Globus pallidus (tissue), 1 donor: ENCODE data around the gene DPH1.

Experiments
- DNase-seq: peaks from one replicate; pipeline ENCODE4 v3.0.0-alpha.2; 2015; ENCODE audit warnings: low spot score

The DPH1 gene

DNA sequence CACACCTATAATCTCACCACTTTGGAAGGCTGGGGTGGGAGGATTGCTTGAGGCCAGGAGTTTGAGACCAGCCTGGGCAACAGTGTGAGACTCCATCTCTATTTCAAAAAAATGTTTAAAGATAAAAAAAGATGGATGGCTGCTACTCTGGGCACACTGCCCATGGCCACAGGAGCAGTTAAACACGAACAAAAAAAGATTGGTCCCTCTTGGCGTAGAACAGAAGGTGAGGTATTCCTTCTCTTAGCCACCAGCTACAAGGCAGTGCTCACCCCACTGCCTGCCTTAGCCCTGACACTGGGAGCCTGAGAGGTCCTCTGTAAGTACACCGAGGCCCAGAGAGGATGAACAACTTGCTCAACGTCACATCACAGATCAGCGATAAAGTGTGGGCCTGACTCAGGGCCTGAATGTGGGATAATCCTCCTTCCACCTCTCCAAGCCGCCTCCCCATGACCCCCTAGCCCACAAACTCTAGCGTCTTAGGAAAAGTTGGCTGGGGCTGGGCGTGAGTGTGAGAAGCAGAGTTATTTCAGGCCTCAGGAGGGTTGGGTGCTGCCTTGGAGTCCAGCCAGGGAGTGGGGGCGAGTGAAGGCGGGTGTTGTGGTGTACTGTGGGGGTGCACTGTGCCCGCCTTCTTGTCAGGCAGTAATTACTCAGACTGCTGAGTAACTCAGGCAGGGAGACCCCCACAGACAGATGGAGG is 2.3 kb upstream of the DPH1 start:
- no peak for DNase-seq

DNA sequence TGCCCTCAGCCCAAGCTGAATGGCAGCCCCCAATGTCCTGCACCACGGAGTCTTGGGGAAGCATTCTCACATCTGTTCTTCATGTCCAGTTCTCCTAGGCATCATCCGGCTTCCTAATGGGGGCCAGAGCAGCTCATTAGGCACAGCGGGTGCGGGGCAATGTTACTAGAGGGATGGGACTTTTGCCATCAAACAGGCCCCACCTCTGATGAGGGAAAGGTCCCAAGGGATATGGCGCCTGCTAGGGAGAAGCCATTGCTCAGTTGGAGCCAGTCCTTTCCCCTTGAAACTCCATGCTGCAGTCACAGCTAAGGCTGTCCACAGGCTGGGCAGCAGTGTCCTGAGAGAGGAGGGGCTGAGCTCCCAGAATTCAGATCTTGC is 1.7 kb upstream of the DPH1 start:
- no peak for DNase-seq

DNA sequence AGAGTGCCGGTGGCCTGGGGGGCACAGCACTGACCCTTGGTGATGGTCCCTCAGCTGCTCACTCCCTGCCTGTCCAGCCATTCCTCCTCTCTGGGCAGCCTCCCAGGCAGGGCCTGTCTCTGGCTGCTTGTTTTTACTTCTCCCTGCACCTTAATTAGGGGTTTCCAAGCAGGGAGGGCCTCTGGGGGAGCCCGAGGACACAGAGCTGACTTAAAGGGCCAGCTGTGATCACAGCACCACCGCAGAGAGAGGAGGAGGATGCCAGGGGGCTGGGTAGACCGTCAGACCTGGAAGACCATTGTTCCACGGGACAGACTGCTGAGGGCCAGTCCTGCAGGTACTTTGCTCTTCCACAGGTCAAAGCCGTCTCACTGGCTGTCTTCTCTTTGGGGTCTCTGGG is 1.2 kb upstream of the DPH1 start:
- DNase-seq = no peak

DNA sequence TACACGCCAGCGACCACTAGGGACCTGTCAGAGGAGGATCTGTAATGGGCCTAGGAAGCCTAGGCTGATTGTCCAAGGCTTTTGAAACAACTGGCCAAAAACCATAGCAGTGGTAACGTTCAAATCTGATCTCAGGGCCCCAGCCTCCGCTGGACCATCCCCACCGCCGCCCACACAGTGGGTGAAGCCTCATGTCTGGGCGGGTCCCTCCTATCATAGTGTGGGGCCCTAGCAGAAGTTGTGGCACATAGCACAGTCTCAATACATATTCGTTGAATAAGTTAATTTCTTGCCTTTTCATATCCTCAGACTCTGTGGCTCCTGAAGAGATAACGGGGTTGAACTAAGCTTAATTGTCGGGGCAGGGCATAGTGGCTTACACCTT is 818 bp downstream of the DPH1 start:
- no peak for DNase-seq

DNA sequence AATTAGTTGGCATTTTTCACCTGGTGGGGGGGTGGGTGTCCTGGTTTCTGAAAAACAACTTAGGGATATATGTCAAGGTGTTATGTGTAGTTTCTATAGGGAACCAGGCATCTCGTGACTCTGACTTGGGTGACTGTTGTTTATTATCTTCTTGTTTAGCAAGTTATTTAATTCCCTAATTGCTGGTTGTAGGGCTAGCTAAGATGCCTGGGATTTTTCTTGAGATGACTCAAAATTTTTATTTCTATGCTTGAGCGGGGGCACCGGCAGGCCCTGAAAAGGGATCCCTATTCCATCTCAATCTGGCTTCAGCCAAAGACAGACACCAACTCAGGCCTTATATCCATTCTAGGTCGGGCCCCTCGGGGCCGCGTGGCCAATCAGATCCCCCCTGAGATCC is 3.2 kb downstream of the DPH1 start:
- no peak for DNase-seq

DNA sequence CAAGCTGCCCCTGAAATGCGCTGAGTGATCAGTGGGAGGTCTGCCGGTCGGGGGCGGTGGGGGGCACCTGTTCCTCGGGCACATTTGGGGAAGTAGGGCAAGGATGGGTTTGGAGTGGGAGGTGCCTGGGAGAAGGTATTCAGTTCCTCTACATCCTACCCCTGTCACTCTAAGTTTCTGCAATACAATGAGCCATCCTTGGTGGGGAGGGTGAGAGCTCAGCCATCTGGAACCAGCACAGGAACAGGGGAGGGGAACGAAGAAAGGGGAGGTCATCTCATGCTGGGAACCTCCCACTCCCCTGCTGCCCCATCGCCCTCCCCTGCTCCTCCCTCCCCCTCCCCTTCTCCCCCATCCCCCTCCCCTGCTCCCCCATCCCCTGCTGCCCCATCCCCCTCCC is 4.2 kb downstream of the DPH1 start:
- no peak for DNase-seq

DNA sequence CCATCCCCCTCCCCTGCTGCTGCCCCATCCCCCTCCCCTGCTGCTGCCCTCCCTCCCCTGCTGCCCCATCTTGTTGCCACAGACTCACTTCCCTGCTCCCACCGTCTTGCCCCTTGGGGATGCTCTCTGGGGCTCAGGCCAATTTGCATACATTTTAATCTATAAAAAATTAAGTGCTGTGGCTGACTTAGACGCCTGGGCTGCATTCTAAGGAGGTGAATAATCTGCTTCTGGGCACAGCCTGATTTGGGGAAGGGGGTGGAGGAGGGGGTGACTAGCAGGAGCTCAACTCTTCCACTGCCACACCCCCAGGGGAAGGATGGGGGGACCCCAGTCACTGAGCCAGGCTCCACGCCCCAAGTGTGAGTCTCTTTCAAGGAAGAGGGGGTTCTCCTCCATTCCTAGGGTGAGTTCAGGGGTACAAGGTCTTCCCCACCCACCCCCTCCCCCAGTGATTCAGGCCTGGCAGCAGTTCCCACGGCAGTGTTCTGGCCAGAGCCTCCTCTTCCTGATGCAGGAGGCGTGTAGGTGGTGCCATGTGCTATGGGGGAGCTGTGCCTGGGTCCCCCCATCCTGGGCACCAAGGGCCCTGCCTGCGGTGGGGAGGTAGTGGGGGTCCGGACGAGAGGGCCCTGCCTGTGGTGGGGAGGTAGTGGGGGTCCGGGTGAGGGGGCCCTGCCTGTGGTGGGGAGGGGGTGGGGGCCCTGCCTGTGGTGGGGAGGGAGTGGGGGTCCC is 5.0 kb downstream of the DPH1 start:
- no peak for DNase-seq

DNA sequence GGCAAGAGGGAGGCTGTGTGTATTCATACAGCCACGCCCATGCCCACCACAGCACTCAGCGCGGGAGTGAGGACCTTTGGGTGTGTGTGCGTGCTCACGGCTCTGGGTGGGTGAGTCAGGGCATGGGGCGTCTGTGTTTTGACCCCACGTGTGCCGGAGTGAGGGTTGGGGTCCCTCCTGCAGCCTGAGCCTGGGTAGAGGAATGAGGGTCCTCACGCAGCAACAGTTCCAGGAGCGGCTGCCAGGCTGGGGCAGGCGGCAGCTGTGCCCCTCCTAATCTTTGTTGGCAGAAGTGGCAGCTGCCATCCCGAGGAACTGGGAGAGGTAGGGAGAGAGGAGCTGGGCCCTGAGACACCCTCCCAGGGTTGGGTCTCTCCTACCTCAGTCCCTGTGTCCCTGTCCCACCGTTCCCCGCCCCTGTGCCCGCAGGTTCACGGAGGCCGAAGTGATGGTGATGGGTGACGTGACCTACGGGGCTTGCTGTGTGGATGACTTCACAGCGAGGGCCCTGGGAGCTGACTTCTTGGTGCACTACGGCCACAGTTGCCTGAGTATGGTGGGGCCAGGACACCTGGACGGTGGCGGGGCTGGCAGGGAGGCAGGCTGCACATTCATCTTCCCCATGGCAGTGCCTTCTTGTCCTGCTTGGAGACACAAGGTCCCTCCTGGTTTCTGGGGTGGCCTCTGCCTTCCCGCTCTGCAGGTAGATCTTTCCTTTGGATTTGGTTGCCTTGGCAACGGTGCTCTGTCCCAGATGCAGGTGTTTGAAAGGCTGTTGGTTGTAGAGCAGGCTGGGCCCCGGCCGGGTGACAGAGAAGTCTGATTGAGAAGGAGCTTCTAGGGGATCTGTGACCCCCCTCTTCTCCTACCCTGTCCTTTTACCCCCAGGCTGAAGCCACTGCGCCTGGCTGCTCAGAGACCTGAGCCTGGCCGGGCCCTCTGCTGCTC is 5.9 kb downstream of the DPH1 start:
- no peak for DNase-seq

DNA sequence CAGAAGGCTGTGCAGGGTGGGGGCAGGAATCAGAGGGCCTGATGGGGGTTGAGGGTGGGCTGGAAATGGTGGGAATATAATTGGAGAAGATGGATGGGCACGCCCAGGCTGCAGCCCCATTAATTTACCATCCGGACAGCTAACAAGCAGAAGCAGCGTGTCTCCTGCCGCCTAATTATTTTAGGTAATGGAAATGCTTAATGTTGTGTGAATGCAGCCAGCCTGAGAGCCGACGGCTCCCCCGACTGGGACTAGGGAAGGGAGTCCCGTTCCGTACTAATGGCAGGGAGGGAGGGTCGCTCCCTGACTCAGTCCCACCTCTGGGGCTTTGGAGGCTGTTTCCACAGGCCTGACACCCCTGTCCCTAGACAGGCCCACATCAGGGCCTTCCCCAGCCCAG is 7.2 kb downstream of the DPH1 start:
- no peak for DNase-seq

DNA sequence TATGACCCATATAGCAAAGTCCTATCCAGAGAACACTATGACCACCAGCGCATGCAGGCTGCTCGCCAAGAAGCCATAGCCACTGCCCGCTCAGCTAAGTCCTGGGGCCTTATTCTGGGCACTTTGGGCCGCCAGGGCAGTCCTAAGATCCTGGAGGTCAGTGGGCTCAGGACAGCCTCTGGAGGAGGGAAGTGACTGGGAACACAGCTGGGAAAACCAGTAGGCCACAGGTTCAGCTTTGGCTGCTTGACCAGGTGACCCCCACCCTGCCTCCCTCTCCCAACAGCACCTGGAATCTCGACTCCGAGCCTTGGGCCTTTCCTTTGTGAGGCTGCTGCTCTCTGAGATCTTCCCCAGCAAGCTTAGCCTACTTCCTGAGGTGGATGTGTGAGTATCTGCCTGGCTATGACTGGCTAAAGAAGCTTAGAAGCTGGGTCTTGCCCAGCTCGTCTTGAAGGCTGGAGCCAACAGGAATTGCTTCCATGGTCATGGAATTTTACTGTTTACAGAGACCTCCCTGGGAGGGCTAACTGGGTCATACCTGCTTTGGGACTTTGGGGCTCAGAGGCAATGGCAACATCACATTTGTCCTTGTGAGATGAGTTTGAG is 10.4 kb downstream of the DPH1 start:
- no peak for DNase-seq

DNA sequence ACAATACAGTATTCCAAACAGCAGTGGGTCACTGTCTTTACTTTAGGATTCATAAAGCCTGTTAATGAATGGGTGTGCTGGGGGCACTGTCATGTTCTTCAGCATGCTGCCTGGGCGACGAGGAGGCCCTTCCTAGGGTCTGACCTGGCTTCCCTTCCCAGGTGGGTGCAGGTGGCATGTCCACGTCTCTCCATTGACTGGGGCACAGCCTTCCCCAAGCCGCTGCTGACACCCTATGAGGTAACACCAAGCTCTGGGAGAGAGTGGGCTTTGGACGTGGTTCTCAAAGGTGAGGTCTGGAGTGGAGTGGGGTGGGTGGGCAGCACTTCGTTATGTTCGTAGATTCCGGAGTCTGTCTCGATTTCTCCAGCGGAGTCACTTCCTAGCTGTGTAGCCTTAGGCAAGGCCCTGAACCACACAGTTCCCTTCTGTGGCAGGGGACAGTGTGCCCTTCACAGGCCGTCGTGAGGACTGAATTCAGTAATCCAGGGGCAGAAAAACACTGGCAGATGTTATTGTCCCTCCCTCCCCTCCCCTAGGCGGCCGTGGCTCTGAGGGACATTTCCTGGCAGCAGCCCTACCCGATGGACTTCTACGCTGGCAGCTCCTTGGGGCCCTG is 11.1 kb downstream of the DPH1 start:
- DNase-seq = no peak

DNA sequence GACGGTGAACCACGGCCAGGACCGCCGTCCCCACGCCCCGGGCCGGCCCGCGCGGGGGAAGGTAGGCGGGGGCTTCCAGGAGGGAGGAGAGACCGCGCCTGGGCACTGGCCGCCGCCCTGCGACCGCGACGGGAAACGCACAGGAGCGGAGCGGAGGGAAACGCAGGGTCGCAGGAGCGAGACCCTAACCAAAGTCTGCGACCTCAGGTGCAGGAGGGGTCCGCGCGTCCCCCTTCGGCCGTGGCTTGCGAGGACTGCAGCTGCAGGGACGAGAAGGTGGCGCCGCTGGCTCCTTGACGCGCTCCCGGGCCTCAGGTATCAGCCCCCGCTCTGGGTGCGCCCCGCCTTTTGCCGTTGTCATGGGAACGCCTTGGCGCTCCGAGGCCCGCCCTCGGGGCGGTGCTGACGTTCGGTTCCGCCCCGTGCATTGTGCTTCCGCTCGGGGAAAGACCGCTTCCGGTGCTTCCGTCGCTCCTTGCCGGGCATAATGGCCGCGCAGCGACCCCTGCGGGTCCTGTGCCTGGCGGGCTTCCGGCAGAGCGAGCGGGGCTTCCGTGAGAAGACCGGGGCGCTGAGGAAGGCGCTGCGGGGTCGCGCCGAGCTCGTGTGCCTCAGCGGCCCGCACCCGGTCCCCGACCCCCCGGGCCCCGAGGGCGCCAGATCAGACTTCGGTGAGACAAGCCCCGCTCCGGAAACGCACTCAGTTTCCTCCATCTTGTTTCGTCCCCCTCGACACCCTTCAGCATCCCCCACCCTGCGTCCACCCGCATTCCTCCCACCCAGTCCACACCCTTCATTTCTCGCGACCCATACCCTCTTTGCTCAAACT is 11.8 kb downstream of the DPH1 start, which contains the start of gene OVCA2:
Gene OVCA2 (plus strand): TSS at position 462 of the 829 bp plus-strand sequence. CDS start 26 bp downstream, at position 488.
- DNase-seq = peak; percentile 90

DNA sequence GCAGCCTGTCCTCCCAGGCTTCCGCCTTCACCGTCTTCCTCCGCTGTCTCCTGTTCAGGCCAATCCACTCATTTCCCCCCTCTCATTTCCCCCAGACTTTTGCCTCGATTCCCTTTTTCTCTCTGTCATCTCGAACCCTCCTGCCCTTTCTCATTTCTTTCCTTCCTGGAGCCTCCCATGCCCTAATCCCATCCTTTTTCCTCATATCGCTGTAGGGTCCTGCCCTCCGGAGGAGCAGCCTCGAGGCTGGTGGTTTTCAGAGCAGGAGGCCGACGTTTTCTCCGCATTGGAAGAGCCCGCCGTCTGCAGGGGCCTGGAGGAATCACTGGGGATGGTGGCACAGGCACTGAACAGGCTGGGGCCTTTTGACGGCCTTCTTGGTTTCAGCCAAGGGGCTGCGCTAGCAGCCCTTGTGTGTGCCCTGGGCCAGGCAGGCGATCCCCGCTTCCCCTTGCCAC is 12.5 kb downstream of the DPH1 start:
- DNase-seq = no peak

DNA sequence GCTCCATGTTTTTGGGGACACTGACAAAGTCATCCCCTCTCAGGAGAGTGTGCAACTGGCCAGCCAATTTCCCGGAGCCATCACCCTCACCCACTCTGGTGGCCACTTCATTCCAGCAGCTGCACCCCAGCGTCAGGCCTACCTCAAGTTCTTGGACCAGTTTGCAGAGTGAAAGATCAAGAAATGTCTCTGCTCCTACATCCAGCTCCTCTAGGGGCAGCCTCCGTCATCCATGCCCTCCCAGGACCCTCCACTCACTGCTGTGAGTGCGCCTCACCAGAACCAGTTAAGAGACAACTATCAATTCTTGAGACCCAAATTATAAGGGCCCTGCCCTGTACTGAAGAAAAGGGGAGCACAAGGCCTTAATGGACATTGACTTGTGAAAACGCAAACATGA is 13.0 kb downstream of the DPH1 start:
- DNase-seq = no peak

DNA sequence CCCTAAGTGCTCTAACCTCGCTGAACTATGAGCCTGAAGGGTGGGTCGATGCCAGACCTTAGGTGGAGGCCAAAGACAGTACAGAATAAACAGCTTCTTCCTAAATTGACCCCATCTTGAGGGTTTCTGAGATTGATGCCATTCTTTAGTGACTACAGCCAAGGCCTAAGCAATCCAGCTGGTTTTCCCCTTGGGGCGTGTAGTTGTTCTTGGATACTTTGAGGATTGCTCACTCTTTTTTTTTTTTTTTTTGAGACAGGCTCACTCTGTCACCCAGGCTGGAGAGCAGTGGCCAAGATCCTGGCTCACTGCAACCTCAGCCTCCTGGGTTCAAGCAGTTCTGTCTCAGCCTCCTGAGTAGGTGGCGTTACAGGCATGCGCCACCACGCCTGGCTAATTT is 13.8 kb downstream of the DPH1 start:
- no peak for DNase-seq

DNA sequence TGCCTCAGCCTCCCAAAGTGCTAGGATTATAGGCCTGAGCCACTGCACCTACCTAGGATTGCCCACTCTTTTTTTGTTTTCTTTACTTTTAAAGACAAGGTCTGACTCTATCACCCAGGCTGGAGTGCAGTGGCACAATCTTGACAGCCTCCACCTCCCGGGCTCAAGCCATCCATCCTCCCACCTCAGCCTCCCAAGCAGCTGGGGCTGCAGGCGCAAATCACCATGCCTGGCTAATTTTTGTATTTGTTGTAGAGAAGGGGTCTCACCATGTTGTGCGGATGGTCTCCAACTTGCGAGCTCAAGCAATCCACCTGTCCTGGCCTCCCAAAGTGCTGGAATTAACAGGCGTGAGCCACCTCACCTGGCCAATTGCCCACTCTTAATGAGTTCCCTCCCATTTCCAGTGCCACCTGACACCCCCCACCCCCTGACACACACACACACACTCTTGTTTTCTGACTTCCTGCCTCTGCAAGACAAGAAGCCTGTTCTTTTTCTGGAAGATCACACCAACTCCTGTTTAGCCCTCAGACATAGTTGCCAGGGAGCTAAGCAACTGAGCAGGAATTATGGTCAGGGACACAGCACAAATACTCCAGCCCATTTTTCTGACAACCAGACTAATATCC is 14.4 kb downstream of the DPH1 start:
- no peak for DNase-seq

DNA sequence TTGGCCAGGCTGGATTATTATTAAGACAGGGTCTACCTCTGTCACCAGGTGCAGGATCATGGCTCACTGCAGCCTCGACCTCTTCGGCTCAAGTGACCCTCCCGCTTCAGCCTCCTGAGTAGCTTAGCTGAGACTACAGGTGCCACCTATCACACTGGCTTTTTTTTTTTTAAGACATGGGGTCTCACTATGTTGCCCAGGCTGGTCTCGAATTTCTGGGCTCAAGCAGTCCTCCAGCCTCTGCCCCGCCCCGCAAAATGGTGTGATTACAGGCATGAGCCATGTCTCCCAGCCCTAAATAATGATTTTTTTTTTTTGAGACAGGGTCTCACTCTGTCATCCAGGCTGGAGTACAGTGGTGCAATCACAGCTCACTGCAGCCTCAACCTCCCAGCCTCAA is 17.6 kb downstream of the DPH1 start:
- no peak for DNase-seq

DNA sequence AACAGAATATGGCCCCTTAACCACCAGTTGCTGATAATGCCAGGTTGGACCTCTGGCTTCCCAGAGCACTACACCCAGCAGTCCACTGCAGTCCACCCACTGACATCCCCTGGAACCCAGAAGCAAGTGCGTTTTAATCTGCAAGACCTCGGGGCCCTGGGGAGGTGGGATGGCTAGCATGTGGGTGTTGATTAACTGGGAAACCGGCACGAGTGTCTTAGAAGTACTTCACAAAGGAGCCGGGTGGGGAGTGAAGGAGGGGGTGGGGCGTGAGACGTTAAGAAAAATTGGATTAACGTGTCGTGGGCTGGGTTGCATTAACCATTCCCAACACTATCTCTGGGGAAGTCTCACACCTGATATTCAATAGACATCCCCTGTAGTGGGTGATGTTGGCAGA is 18.9 kb downstream of the DPH1 start:
- no peak for DNase-seq

DNA sequence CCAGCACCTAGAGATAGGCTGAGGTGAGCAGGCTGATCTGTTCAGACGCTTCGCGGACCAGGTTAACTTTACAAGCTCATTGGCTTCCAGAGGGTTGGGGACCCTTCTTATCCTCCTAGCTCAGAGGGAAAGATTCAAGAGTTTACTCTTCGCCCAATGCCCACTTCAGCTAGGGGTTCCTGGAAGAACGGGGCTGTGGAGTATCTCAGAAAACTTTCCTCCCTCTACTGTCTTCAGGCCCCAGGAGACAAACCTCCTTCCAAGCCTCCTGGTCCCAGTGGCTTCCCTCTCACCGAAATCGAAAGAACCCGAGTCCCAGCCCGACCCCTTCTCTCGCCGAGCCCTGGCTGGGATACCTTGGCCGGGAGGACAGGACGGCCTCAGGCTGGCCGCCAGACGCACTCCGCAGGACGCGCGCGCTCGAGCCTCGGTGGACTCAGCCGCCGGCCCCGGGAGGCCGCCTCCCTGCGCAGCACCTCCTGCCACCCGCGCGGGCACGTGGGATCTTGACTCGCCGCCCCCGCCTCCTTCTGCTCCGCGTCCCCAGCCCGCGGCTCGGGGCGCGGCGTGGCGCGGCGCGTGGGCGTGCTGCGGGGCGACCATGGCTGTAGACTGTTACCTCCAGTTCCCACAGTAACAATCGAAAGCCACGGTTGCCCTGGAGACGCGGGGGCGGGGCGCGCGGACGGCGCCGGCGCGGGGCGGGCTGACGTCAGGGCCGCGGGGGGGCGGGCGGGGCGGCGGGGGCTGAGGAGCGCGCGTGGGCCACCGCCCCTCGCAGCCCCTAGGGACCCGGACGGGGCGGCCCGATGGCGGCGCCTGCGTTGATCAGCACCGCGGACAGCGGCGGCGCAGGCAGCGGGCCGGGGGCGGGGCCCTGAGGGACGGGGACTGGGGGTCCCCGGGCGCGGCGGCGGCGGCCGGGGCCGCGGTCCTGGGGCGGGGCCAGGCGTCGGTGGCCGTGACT is 19.7 kb downstream of the DPH1 start:
- DNase-seq = peak; percentile 49
